Vagina (tissue), 2 donors: ENCODE data around the gene SMPD3. TPM values are rescaled to one million over a fixed set of nuclear protein-coding genes. Genes with fewer than 3 reads are reported as not detected.

Source experiments
- DNase-seq, 2 donors: peaks; one replicate each; pipeline ENCODE4 v3.0.0-alpha.2; 2017; ENCODE audit errors: extremely low spot score in 2 of 2
- H3K27ac ChIP-seq: fragments of 200-600 bp; sonication (generic); one replicate; pipeline ENCODE4 v1.5.1; 2019
- H3K27me3 ChIP-seq: fragments of 200-600 bp; sonication (generic); one replicate; pipeline ENCODE4 v1.5.1; 2019
- H3K36me3 ChIP-seq, 2 donors: fragments of 200-600 bp; sonication (generic); one replicate each; pipeline ENCODE4 v1.5.1; 2017 to 2019
- H3K4me1 ChIP-seq: fragments of 200-600 bp; sonication (generic); one replicate; pipeline ENCODE4 v1.5.1; 2019
- H3K4me3 ChIP-seq, 2 donors: fragments of 200-600 bp; sonication (generic); 1 replicate in 1 of 2; 2 replicates in 1 of 2; pipeline ENCODE4 v1.5.1; 2016 to 2019
- H3K9me3 ChIP-seq: fragments of 200-600 bp; sonication (generic); one replicate; pipeline ENCODE4 v1.5.1; 2019
- POLR2A ChIP-seq, 2 donors: fragments of 450-650 bp; IDR thresholded peaks; one replicate each; pipeline ENCODE4 v1.6.1; 2017; ENCODE audit warnings: antibody characterized with exemption in 2 of 2, mild to moderate bottlenecking in 2 of 2, moderate library complexity in 2 of 2
- POLR2AphosphoS5 ChIP-seq, 2 donors: sonication (generic); formaldehyde crosslinking; IDR thresholded peaks; one replicate each; pipeline ENCODE4 v1.9.0; 2017; ENCODE audit warnings: antibody characterized with exemption in 2 of 2, mild to moderate bottlenecking in 2 of 2, low read depth in 1 of 2; ENCODE audit not compliant: insufficient read depth in 1 of 2
- intact Hi-C: fragments of 100-400 bp; cut with DNase I; formaldehyde crosslinking; loops from one replicate; pipeline ENCODE4 v1.15.1; 2023
- total RNA-seq: library from RNA; depleted of rRNA; stranded (reverse); fragments of >200 nt; gene quantifications from one replicate; pipeline ENCODE4 v1.2.3, GENCODE V29; 2016
- TF ChIP-seq, protein P1 (sequence below), 3 experiments: fragments of 450-650 bp in 2 of 3; fragments of 200-600 bp in 1 of 3; sonication (generic) in 1 of 3; IDR thresholded peaks; one replicate each; pipeline ENCODE4 v1.5.1; 2017 to 2019; ENCODE audit warnings: antibody characterized with exemption in 3 of 3, mild to moderate bottlenecking in 2 of 3, moderate library complexity in 2 of 3

The SMPD3 gene
- total RNA-seq, 1 donor from 2014 or later = 3.4 TPM

DNA sequence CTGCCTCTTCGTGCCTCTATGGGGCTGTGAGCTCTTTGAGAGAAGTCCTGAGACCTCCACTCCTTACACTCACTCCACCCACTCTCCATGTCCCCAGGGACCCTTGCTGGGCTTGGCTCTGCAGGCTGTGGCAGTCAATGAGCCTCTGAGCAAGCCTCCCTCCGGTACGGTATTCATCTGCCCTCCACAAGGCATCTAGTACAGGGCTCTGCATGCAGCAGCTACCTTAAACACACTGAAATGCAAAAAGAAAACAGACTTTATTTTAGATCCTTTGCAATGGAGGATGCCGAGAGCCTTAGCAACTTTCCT lies 38.9 kb upstream of the SMPD3 start:
- no peak overlapping the region for H3K27ac ChIP-seq
- H3K4me1 ChIP-seq = peaks cover 4% of the 10 kb centered on the region
- intact Hi-C loops = no loop called here
- no peaks in the 10 kb centered on the region for H3K27me3 ChIP-seq
- no peaks in the 10 kb centered on the region for H3K36me3 ChIP-seq
- no peak for TF ChIP-seq POLR2AphosphoS5 (IDR thresholded peaks at IDR 0.05; ENCODE audit: insufficient read depth in 1 of 2, low read depth in 1 of 2)
- TF ChIP-seq, protein P1, sequence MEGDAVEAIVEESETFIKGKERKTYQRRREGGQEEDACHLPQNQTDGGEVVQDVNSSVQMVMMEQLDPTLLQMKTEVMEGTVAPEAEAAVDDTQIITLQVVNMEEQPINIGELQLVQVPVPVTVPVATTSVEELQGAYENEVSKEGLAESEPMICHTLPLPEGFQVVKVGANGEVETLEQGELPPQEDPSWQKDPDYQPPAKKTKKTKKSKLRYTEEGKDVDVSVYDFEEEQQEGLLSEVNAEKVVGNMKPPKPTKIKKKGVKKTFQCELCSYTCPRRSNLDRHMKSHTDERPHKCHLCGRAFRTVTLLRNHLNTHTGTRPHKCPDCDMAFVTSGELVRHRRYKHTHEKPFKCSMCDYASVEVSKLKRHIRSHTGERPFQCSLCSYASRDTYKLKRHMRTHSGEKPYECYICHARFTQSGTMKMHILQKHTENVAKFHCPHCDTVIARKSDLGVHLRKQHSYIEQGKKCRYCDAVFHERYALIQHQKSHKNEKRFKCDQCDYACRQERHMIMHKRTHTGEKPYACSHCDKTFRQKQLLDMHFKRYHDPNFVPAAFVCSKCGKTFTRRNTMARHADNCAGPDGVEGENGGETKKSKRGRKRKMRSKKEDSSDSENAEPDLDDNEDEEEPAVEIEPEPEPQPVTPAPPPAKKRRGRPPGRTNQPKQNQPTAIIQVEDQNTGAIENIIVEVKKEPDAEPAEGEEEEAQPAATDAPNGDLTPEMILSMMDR (IDR thresholded peaks at IDR 0.05) = no peak
- no peak for TF ChIP-seq POLR2A (IDR thresholded peaks at IDR 0.05)
- H3K9me3 ChIP-seq = no peaks in the 10 kb centered on the region
- no peak overlapping the region for H3K4me3 ChIP-seq
- no peak for DNase-seq

DNA sequence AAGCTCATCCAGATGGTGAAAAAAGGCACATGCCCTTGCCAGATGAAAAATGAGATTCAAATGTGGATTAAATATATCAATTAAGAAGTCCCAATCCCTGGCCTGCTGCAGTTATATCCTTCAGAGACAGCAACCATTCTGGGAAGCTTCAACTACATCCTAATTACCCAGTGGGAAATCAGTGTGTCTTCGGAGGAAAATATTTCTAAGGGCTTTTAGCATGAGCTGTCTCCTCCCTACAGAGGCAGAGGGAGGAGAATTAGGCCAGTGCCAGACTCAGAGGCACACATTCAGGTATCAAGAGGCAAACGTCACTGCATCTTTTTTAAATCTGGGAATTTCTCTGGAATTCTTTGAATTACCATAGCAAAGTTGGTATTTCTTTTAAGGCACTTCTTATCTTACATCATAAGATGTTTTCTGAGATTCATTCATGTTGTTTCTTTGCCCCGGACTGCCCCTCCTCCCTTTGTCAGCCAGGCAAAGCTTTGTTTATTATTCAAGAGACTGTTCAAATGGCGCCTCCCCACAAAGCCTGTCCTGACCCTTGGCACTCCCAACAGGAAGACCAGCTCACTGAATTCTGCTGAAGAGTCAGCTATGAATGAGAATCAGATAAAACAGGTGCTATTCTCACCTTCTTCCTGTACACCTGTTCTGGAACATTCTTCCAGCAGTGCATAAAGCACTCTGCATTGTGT lies 38.3 kb upstream of the SMPD3 start:
- intact Hi-C loops = no loop called here
- Histone ChIP-seq H3K27ac (no peak overlapping the region), H3K4me1 (peaks cover 4% of the 10 kb centered on the region), H3K36me3 (no peaks in the 10 kb centered on the region), H3K27me3 (no peaks in the 10 kb centered on the region), H3K9me3 (no peaks in the 10 kb centered on the region), H3K4me3 (no peak overlapping the region)
- TF ChIP-seq POLR2AphosphoS5 (IDR thresholded peaks at IDR 0.05; ENCODE audit: insufficient read depth in 1 of 2, low read depth in 1 of 2) (no peak), POLR2A (IDR thresholded peaks at IDR 0.05) (no peak)
- TF ChIP-seq, protein P1 (IDR thresholded peaks at IDR 0.05) = no peak
- DNase-seq = no peak

DNA sequence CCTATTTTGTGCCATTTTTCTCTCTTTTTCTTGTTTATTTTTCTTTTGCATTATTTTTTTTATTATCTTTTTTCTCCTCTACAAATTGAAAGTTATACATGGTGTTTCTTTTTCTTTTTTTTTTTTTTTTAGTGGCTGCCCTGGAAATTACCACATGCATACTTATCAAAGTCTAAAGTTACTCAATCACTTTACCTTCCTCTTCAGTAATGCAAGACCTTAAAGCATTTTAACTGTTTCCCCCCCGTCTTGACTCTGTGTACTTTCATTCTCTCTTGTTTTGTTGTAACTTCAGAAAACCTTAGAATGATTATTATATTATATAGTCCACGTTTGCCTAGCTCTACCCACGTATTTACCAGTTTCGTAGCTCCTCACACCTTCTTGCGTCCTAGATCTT lies 33.3 kb upstream of the SMPD3 start:
- DNase-seq = no peak
- Histone ChIP-seq H3K9me3 (no peaks in the 10 kb centered on the region), H3K36me3 (no peaks in the 10 kb centered on the region), H3K4me1 (no peaks in the 10 kb centered on the region), H3K4me3 (no peak overlapping the region), H3K27me3 (no peaks in the 10 kb centered on the region), H3K27ac (no peak overlapping the region)
- TF ChIP-seq, protein P1 (IDR thresholded peaks at IDR 0.05) = no peak
- intact Hi-C loops = no loop called here

DNA sequence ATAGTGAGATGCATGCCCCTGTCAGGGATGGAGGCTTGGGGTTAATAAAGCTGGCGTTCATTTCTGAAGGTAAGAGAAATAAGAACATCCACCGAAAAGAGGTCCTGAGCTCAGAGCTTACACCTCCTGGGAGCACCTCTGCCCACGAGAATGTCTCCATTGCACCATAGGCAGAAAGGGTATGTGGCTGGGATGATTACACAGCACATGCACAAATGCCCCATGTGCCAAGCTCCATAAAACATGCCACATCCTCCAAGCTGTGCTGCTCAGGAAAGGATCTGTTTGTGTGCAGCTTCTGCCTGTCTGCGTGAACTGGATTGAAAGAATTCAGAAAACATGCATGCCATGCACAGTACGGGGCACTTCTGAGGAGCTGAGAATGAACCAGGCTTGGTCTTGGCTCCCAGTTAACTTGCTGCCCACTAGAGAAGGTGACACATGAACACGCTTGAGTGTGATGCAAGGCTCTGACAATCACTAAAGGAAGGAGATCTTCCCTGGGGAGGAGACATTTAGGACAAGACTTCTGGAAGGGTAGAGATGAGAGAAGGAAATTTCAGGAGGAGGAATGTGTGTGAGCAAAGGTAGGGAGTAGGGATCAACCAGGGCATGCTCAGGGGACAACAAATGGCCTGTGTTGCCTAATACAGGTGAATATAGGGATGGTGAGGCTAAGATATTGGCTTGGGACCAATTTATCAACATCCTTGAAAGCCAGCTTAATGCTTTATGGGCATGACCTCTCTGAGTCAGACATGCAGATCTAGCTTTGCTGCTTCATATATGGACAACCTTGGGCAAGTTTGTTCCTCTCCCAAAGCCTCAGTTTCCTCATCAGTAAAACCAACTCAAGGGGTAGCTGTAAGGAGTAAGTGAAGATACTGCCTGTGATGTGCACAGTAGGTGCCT lies 32.0 kb upstream of the SMPD3 start:
- Histone ChIP-seq H3K27me3 (no peaks in the 10 kb centered on the region), H3K36me3 (no peaks in the 10 kb centered on the region), H3K9me3 (no peaks in the 10 kb centered on the region), H3K4me1 (no peaks in the 10 kb centered on the region), H3K27ac (no peak overlapping the region), H3K4me3 (no peak overlapping the region)
- intact Hi-C loops = no loop called here
- DNase-seq = no peak
- TF ChIP-seq POLR2A (IDR thresholded peaks at IDR 0.05) (no peak), POLR2AphosphoS5 (IDR thresholded peaks at IDR 0.05; ENCODE audit: insufficient read depth in 1 of 2, low read depth in 1 of 2) (no peak)
- TF ChIP-seq, protein P1 (IDR thresholded peaks at IDR 0.05) = no peak

DNA sequence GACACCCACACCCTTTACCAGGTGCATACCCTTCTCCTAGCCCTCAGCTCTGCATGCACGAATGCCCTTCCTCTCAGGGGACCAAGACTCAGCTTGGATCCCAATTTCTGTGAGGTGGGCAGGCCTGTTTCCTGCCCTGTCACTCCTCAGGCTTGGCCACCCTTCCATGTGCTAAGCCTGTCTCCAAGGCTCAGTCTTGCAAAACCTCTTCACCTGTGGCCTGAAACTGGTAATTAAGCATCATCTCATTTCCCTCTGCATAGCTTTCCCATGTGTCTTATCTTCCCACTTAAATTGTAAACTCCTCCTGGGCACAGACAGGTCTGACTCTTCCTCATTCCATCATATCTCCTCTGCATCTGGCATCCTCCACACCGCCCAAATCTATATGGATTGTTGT lies 31.0 kb upstream of the SMPD3 start:
- Histone ChIP-seq H3K36me3 (no peaks in the 10 kb centered on the region), H3K9me3 (no peaks in the 10 kb centered on the region), H3K27ac (no peak overlapping the region), H3K4me1 (no peaks in the 10 kb centered on the region), H3K4me3 (no peak overlapping the region), H3K27me3 (no peaks in the 10 kb centered on the region)
- intact Hi-C loops = no loop called here
- no peak for DNase-seq
- no peak for TF ChIP-seq POLR2A (IDR thresholded peaks at IDR 0.05)
- TF ChIP-seq POLR2AphosphoS5 (IDR thresholded peaks at IDR 0.05; ENCODE audit: insufficient read depth in 1 of 2, low read depth in 1 of 2) = no peak
- TF ChIP-seq, protein P1 (IDR thresholded peaks at IDR 0.05) = no peak
